Ectodermal cell (in vitro differentiated cells): ENCODE measurements around the gene KCNE4.
"Not testable (repeated sequence)": the region's sequence is repeated elsewhere in the genome, so short reads cannot be mapped to it uniquely, and the experiment has no call there.

Experiments used
- H3K27ac ChIP-seq: 2 replicates; pipeline ENCODE4 v1.7.0; 2013; ENCODE audit warnings: mild to moderate bottlenecking, low read depth, low read length; ENCODE audit not compliant: insufficient read depth, poor library complexity, severe bottlenecking
- H3K27me3 ChIP-seq: 2 replicates; pipeline ENCODE4 v1.7.0; 2013; ENCODE audit warnings: mild to moderate bottlenecking, low read length; ENCODE audit not compliant: insufficient read depth, control insufficient read depth, poor library complexity, severe bottlenecking
- H3K36me3 ChIP-seq: one replicate; pipeline ENCODE4 v1.7.0; 2013; ENCODE audit warnings: low read length; ENCODE audit not compliant: control insufficient read depth, insufficient read depth
- H3K4me1 ChIP-seq: one replicate; pipeline ENCODE4 v1.7.0; 2013; ENCODE audit warnings: low read length; ENCODE audit not compliant: control insufficient read depth, insufficient read depth
- H3K4me3 ChIP-seq: 2 replicates; pipeline ENCODE4 v1.7.0; 2013; ENCODE audit warnings: low read depth, low read length, control low read depth; ENCODE audit not compliant: insufficient read depth
- H3K9me3 ChIP-seq: 2 replicates; pipeline ENCODE4 v1.7.0; 2013; ENCODE audit warnings: mild to moderate bottlenecking, low read length, moderate library complexity; ENCODE audit not compliant: control insufficient read depth
- WGBS, 2 experiments: methylation state at CpG; one replicate each; pipeline ENCODE4 v1.1.7; 2013; ENCODE audit warnings: missing lambda C conversion rate in 2 of 2; 5-methylcytosine and 5-hydroxymethylcytosine counted together

Gene KCNE4

GRCh38 chr2:223071139-223071538, 19.1 kb downstream of the KCNE4 start:
- no peaks in the 10 kb centered on the region for H3K4me1 ChIP-seq
- WGBS, 2 experiments = 95 to 96% methylated on average over 4 of the region's 4 CpGs

GRCh38 chr2:223072826-223073225, 20.8 kb downstream of the KCNE4 start:
- Histone ChIP-seq H3K27ac (no peak overlapping the region), H3K9me3 (no peaks in the 10 kb centered on the region), H3K27me3 (no peaks in the 10 kb centered on the region), H3K4me1 (no peaks in the 10 kb centered on the region), H3K36me3 (no peaks in the 10 kb centered on the region), H3K4me3 (no peak overlapping the region)
- WGBS, 2 experiments = 92 to 93% methylated on average over 3 of the region's 3 CpGs

More at GRCh38 chr2:223071139-223071538, 19.1 kb downstream of the KCNE4 start:
- H3K36me3 ChIP-seq = no peaks in the 10 kb centered on the region
- no peaks in the 10 kb centered on the region for H3K9me3 ChIP-seq
- no peak overlapping the region for H3K27ac ChIP-seq
- H3K4me3 ChIP-seq = no peak overlapping the region
- H3K27me3 ChIP-seq = no peaks in the 10 kb centered on the region

GRCh38 chr2:223075301-223076270, 23.6 kb downstream of the KCNE4 start:
- no peak overlapping the region for H3K27ac ChIP-seq
- WGBS, 2 experiments = 75 to 79% methylated on average over 6 of the region's 6 CpGs
- H3K9me3 ChIP-seq = no peaks in the 10 kb centered on the region
- no peaks in the 10 kb centered on the region for H3K4me1 ChIP-seq
- H3K4me3 ChIP-seq = no peak overlapping the region
- H3K36me3 ChIP-seq = no peaks in the 10 kb centered on the region
- H3K27me3 ChIP-seq = no peaks in the 10 kb centered on the region

- Histone ChIP-seq H3K4me1 (no peaks in the 10 kb centered on the region), H3K36me3 (no peaks in the 10 kb centered on the region), H3K27ac (no peak overlapping the region), H3K4me3 (no peak overlapping the region), H3K9me3 (no peaks in the 10 kb centered on the region), H3K27me3 (no peaks in the 10 kb centered on the region)
- 92 to 96% methylated on average over 6 of the region's 6 CpGs for WGBS, 2 experiments
Measured at GRCh38 chr2:223076573-223076972, 24.6 kb downstream of the KCNE4 start.

- no peaks in the 10 kb centered on the region for H3K9me3 ChIP-seq
- H3K27ac ChIP-seq = no peak overlapping the region
- no peaks in the 10 kb centered on the region for H3K4me1 ChIP-seq
- 100% methylated on average over 1 of the region's 1 CpG; no CpG with 5 or more reads in 1 of the 2 experiments for WGBS, 2 experiments
- no peaks in the 10 kb centered on the region for H3K27me3 ChIP-seq
- no peak overlapping the region for H3K4me3 ChIP-seq
- H3K36me3 ChIP-seq = no peaks in the 10 kb centered on the region
Measured at GRCh38 chr2:223078482-223078881, 26.5 kb downstream of the KCNE4 start.

GRCh38 chr2:223079378-223079777, 27.4 kb downstream of the KCNE4 start:
- H3K9me3 ChIP-seq = no peaks in the 10 kb centered on the region
- no peaks in the 10 kb centered on the region for H3K36me3 ChIP-seq
- H3K4me3 ChIP-seq = no peak overlapping the region
- H3K4me1 ChIP-seq = no peaks in the 10 kb centered on the region
- no peaks in the 10 kb centered on the region for H3K27me3 ChIP-seq
- H3K27ac ChIP-seq = no peak overlapping the region
- WGBS, 2 experiments = 94 to 100% methylated on average over 1 of the region's 2 CpGs

- Histone ChIP-seq H3K4me1 (no peaks in the 10 kb centered on the region), H3K27ac (no peak overlapping the region), H3K9me3 (no peaks in the 10 kb centered on the region), H3K27me3 (no peaks in the 10 kb centered on the region), H3K36me3 (no peaks in the 10 kb centered on the region), H3K4me3 (no peak overlapping the region)
- WGBS, 2 experiments = 92 to 95% methylated on average over 1 to 2 of the region's 2 CpGs
Measured at GRCh38 chr2:223079925-223080324, 27.9 kb downstream of the KCNE4 start.

- H3K9me3 ChIP-seq, H3K27ac ChIP-seq, H3K4me1 ChIP-seq, H3K4me3 ChIP-seq, H3K36me3 ChIP-seq, H3K27me3 ChIP-seq: not testable (repeated sequence)
- 61 to 63% methylated on average over 3 of the region's 3 CpGs for WGBS, 2 experiments
Measured at GRCh38 chr2:223080790-223081360, 28.9 kb downstream of the KCNE4 start.

GRCh38 chr2:223081789-223082188, 29.8 kb downstream of the KCNE4 start:
- no peaks in the 10 kb centered on the region for H3K27me3 ChIP-seq
- H3K27ac ChIP-seq = no peak overlapping the region
- no peaks in the 10 kb centered on the region for H3K9me3 ChIP-seq
- H3K4me1 ChIP-seq = no peaks in the 10 kb centered on the region
- no peak overlapping the region for H3K4me3 ChIP-seq
- 77 to 86% methylated on average over 3 of the region's 3 CpGs for whole genome bisulfite sequencing, 2 experiments
- no peaks in the 10 kb centered on the region for H3K36me3 ChIP-seq

GRCh38 chr2:223082706-223083105, 30.7 kb downstream of the KCNE4 start:
- no peaks in the 10 kb centered on the region for H3K4me1 ChIP-seq
- WGBS, 2 experiments = 0% methylated on average over 2 of the region's 2 CpGs
- H3K4me3 ChIP-seq = no peak overlapping the region
- H3K9me3 ChIP-seq = no peaks in the 10 kb centered on the region
- H3K27me3 ChIP-seq = no peaks in the 10 kb centered on the region
- no peak overlapping the region for H3K27ac ChIP-seq
- no peaks in the 10 kb centered on the region for H3K36me3 ChIP-seq
